ENCODE data around the gene IMMP1L.

The IMMP1L gene

DNA sequence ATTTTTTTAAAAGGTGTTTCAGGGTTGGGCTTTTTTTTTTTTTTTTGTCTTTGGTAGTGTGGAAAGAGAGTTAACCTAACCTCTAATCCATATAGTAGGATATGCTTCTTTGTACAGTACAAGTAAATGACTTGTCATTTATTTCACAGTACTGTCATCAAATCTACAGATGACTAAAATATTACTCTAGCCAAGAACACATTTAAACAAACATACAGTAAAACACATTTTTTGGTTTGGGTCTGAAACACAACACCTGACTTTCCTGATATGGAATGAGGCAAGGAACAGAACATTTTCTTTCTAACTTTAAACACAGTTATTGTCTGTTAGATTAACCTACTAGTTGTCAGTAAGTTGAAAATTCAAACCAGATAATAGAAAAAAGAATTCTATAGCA, 68.1 kb downstream of the IMMP1L start:
- DNase-seq (ENCODE audit: insufficient read length, low spot score) = no peak
- FAIRE-seq = no peak
- TF ChIP-seq TAF1 (IDR thresholded peaks at IDR 0.05; ENCODE audit: low read depth, low read length) (no peak), POLR2A (IDR thresholded peaks at IDR 0.05; ENCODE audit: low read depth, low read length) (no peak), POLR2AphosphoS5 (IDR thresholded peaks at IDR 0.05; ENCODE audit: low read depth, low read length) (no peak), PAX5 (IDR thresholded peaks at IDR 0.05; ENCODE audit: insufficient read depth, low read length, severe bottlenecking) (no peak), SPI1 (IDR thresholded peaks at IDR 0.05; ENCODE audit: low read depth, low read length) (no peak), POU2F2 (IDR thresholded peaks at IDR 0.05; ENCODE audit: low read depth, low read length) (no peak)

DNA sequence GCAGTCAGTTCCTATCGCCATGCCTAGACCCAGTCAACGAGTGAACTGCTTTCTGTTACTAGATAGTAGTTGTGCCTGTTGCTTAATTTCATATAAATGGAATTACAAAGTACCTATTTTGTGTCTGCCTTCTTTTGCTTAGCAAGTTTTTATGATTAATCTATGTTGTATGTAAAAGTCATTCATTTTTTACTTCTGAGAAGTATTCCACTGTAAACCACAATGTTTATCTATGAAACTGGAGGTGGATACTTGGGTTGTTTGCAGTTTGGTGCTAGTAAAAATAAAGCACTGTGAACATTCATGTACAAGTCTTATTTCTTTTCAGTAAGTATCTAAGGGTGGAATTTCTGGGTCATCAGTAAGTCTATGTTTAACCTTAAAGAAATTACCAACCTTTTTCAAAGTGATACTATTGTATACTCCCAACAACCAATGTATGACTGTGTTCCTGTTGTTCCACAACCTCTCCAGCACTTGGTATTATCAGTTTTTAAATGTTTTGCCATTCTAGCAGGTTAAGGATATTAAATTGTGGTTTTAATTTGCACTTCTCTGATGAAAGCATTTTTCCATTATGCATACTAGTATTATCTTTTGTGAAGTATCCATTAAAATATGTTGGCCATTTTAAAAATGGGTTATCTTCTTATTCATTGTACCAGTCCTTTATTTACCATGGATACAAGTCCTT, 71.5 kb downstream of the IMMP1L start:
- FAIRE-seq (no peak), DNase-seq (ENCODE audit: insufficient read length, low spot score) (no peak)
- TF ChIP-seq TAF1 (IDR thresholded peaks at IDR 0.05; ENCODE audit: low read depth, low read length) (no peak), POLR2AphosphoS5 (IDR thresholded peaks at IDR 0.05; ENCODE audit: low read depth, low read length) (no peak), SPI1 (IDR thresholded peaks at IDR 0.05; ENCODE audit: low read depth, low read length) (no peak), PAX5 (IDR thresholded peaks at IDR 0.05; ENCODE audit: insufficient read depth, low read length, severe bottlenecking) (no peak), POLR2A (IDR thresholded peaks at IDR 0.05; ENCODE audit: low read depth, low read length) (no peak), POU2F2 (IDR thresholded peaks at IDR 0.05; ENCODE audit: low read depth, low read length) (no peak)

DNA sequence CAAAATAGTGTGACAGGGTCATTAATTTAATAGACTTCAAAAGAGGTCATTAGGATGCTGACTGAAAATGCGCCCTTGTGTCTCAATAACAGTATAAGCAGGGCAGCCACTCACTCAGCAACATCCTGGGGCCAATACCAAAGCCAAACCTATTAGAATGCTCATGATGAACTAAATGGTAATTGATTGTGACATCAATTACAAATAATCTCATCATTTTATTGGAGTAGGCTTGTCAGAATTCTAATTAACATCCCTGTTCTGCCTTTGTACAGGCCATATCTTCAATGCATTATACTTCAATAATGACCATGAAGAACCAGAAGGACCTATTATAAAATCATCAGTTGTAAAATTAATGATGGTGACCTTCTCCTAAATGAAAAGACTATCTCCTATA, 75.6 kb downstream of the IMMP1L start:
- TF ChIP-seq POU2F2 (IDR thresholded peaks at IDR 0.05; ENCODE audit: low read depth, low read length) = no peak
- no peak for TF ChIP-seq POLR2A (IDR thresholded peaks at IDR 0.05; ENCODE audit: low read depth, low read length)
- no peak for TF ChIP-seq POLR2AphosphoS5 (IDR thresholded peaks at IDR 0.05; ENCODE audit: low read depth, low read length)
- TF ChIP-seq TAF1 (IDR thresholded peaks at IDR 0.05; ENCODE audit: low read depth, low read length) = no peak
- TF ChIP-seq SPI1 (IDR thresholded peaks at IDR 0.05; ENCODE audit: low read depth, low read length) = no peak
- no peak for TF ChIP-seq PAX5 (IDR thresholded peaks at IDR 0.05; ENCODE audit: insufficient read depth, low read length, severe bottlenecking)
- FAIRE-seq = no peak
- no peak for DNase-seq (ENCODE audit: insufficient read length, low spot score)

GRCh38 chr11:31424652-31425051, 84.8 kb downstream of the IMMP1L start:
- no peak for FAIRE-seq
- no peak for DNase-seq (ENCODE audit: insufficient read length, low spot score)
- no peak for TF ChIP-seq POLR2A (IDR thresholded peaks at IDR 0.05; ENCODE audit: low read depth, low read length)
- TF ChIP-seq POLR2AphosphoS5 (IDR thresholded peaks at IDR 0.05; ENCODE audit: low read depth, low read length) = no peak
- no peak for TF ChIP-seq PAX5 (IDR thresholded peaks at IDR 0.05; ENCODE audit: insufficient read depth, low read length, severe bottlenecking)
- no peak for TF ChIP-seq POU2F2 (IDR thresholded peaks at IDR 0.05; ENCODE audit: low read depth, low read length)
- no peak for TF ChIP-seq SPI1 (IDR thresholded peaks at IDR 0.05; ENCODE audit: low read depth, low read length)
- TF ChIP-seq TAF1 (IDR thresholded peaks at IDR 0.05; ENCODE audit: low read depth, low read length) = no peak

DNA sequence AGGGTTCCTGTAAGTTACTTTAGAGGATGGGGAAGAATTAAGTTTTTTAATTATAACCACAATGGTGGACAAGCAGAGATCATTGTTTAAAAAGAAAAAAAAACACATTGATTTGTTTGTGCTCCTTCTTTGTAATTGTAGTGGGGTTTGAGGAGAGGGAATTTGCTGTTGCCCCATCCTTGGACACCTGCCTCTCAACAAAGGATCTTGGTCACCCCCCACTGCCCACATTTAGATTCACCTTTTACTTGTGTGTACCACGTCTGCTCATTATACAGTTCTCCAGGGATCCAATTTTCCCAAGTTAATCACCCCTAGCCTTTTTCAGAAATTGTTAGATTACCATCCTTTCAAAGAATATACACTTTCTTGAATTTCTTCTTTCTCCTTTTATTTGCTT, 86.7 kb downstream of the IMMP1L start:
- DNase-seq (ENCODE audit: insufficient read length, low spot score) (no peak), FAIRE-seq (no peak)
- TF ChIP-seq POU2F2 (IDR thresholded peaks at IDR 0.05; ENCODE audit: low read depth, low read length) (no peak), POLR2A (IDR thresholded peaks at IDR 0.05; ENCODE audit: low read depth, low read length) (no peak), POLR2AphosphoS5 (IDR thresholded peaks at IDR 0.05; ENCODE audit: low read depth, low read length) (no peak)

GRCh38 chr11:31421820-31422219, 87.6 kb downstream of the IMMP1L start:
- DNase-seq (ENCODE audit: insufficient read length, low spot score) (no peak), FAIRE-seq (no peak)
- no peak for TF ChIP-seq PAX5 (IDR thresholded peaks at IDR 0.05; ENCODE audit: insufficient read depth, low read length, severe bottlenecking)
- no peak for TF ChIP-seq POU2F2 (IDR thresholded peaks at IDR 0.05; ENCODE audit: low read depth, low read length)

DNA sequence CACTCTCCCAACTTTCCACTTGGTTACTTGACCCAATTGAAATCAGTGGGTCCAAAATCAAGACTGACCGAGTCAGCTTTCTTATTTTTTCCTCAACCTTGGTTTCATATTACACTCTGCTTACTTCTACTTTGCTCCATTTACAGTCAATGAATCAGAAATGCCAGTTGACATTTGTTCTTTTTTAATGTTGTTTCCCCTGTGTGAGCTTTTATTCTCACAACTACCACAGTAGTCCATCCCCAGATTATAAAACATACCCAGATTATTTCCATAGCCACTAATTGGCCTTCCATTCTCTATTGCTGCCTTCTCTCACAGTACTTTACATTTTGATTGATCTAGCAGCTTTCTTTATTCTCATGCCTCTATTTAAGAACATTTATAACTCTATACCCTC, 89.8 kb downstream of the IMMP1L start:
- TF ChIP-seq PAX5 (IDR thresholded peaks at IDR 0.05; ENCODE audit: insufficient read depth, low read length, severe bottlenecking) = no peak
- TF ChIP-seq POU2F2 (IDR thresholded peaks at IDR 0.05; ENCODE audit: low read depth, low read length) = no peak
- no peak for TF ChIP-seq TAF1 (IDR thresholded peaks at IDR 0.05; ENCODE audit: low read depth, low read length)
- TF ChIP-seq SPI1 (IDR thresholded peaks at IDR 0.05; ENCODE audit: low read depth, low read length) = no peak
- no peak for TF ChIP-seq POLR2A (IDR thresholded peaks at IDR 0.05; ENCODE audit: low read depth, low read length)
- no peak for TF ChIP-seq POLR2AphosphoS5 (IDR thresholded peaks at IDR 0.05; ENCODE audit: low read depth, low read length)
- FAIRE-seq (no peak), DNase-seq (ENCODE audit: insufficient read length, low spot score) (no peak)

DNA sequence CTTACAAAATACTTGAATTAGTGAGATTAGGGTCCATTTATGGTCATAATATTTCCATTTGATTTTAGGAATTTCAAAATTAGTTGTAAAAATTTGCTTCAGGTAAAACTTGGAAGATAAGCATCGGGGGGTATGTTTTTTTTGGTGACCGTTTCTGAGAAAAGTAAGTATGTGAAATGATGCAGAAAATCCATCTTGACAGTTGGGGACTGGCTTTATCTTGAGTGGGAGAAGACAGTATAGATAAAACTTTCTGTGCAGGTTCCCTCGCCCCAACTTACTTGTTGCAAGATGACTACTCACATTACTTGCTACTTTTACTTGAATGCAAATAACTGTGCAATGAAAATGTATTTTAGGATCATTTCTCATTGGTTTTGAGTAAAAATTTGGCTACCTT, 90.3 kb downstream of the IMMP1L start:
- TF ChIP-seq POLR2AphosphoS5 (IDR thresholded peaks at IDR 0.05; ENCODE audit: low read depth, low read length) = no peak
- no peak for TF ChIP-seq TAF1 (IDR thresholded peaks at IDR 0.05; ENCODE audit: low read depth, low read length)
- TF ChIP-seq SPI1 (IDR thresholded peaks at IDR 0.05; ENCODE audit: low read depth, low read length) = no peak
- no peak for TF ChIP-seq PAX5 (IDR thresholded peaks at IDR 0.05; ENCODE audit: insufficient read depth, low read length, severe bottlenecking)
- no peak for TF ChIP-seq POU2F2 (IDR thresholded peaks at IDR 0.05; ENCODE audit: low read depth, low read length)
- TF ChIP-seq POLR2A (IDR thresholded peaks at IDR 0.05; ENCODE audit: low read depth, low read length) = no peak
- DNase-seq (ENCODE audit: insufficient read length, low spot score) (no peak), FAIRE-seq (no peak)

GRCh38 chr11:31417816-31418215, 91.6 kb downstream of the IMMP1L start:
- DNase-seq (ENCODE audit: insufficient read length, low spot score) = no peak
- FAIRE-seq = no peak
- TF ChIP-seq PAX5 (IDR thresholded peaks at IDR 0.05; ENCODE audit: insufficient read depth, low read length, severe bottlenecking) (no peak), POU2F2 (IDR thresholded peaks at IDR 0.05; ENCODE audit: low read depth, low read length) (no peak), POLR2A (IDR thresholded peaks at IDR 0.05; ENCODE audit: low read depth, low read length) (no peak), SPI1 (IDR thresholded peaks at IDR 0.05; ENCODE audit: low read depth, low read length) (no peak), POLR2AphosphoS5 (IDR thresholded peaks at IDR 0.05; ENCODE audit: low read depth, low read length) (no peak), TAF1 (IDR thresholded peaks at IDR 0.05; ENCODE audit: low read depth, low read length) (no peak)

DNA sequence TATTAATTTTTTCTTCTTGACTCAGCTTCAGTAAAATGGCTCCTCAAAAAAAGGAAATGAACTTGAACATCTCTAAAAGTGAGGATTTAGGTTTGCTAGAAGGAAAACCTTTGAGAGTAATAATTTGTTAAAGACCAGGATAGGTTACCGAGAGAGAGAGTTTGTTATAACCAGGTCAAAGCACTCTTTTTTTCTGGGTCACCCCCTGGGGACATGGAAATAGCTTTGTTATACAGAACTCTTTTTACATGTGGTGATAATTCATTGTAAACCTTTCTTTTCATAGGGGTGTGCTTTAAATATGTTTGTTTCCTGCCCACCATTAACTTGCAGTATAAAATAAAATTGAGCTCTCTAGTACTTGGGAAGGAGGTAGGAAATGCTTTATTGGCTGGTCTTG, 92.1 kb downstream of the IMMP1L start:
- TF ChIP-seq SPI1 (IDR thresholded peaks at IDR 0.05; ENCODE audit: low read depth, low read length) (no peak), POU2F2 (IDR thresholded peaks at IDR 0.05; ENCODE audit: low read depth, low read length) (no peak), TAF1 (IDR thresholded peaks at IDR 0.05; ENCODE audit: low read depth, low read length) (no peak), PAX5 (IDR thresholded peaks at IDR 0.05; ENCODE audit: insufficient read depth, low read length, severe bottlenecking) (no peak), POLR2AphosphoS5 (IDR thresholded peaks at IDR 0.05; ENCODE audit: low read depth, low read length) (no peak), POLR2A (IDR thresholded peaks at IDR 0.05; ENCODE audit: low read depth, low read length) (no peak)
- no peak for FAIRE-seq
- DNase-seq (ENCODE audit: insufficient read length, low spot score) = no peak

Measured in GM12891 (cell line).